ENCODE data around the gene KCNA10.

DNA sequence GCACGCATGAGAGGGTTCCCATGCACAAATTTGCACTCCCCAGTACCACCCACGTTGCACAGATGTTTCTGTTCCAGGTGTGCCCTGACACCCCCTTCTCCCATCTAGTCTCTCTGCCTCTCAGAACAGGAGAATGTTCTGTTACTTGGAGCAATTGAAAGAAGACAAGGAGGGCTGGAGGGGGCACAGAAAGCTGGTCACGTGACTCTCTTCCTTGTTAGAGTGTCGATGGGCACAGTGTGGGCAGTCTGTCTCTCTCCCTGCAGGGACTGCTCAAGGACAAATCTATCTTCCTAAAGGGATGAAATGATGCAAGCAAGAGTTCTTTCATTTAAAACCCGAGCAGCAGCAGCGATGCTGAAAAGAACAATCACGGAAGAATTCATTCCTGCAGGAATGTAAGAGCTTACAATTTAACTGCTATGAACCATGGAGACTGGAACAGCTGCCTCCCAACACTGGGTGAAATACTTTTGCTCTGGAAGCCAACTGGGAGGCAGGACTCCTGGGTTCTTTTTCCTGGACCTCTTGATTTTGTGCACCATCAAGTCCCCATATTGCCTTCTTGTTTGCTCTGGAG is 7.3 kb upstream of the KCNA10 start:
- TF ChIP-seq ZBTB20 (tag by site-specific recombination; IDR thresholded peaks at IDR 0.05) (no peak), GLI2 (tag by site-specific recombination; IDR thresholded peaks at IDR 0.05; ENCODE audit: borderline replicate concordance, low read depth) (no peak), ZNF324 (tag by site-specific recombination; IDR thresholded peaks at IDR 0.05) (no peak), ZSCAN30 (tag by site-specific recombination; IDR thresholded peaks at IDR 0.05) (no peak), ZFHX2 (tag by site-specific recombination; conservative IDR thresholded peaks at IDR 0.05) (no peak), ZNF670 (tag by site-specific recombination; IDR thresholded peaks at IDR 0.05; ENCODE audit: low read depth) (no peak), KLF7 (tag by site-specific recombination; IDR thresholded peaks at IDR 0.05; ENCODE audit: borderline replicate concordance) (no peak), TCF7L2 (IDR thresholded peaks at IDR 0.05; ENCODE audit: borderline replicate concordance, low read depth, low read length) (no peak), ZNF211 (tag by site-specific recombination; IDR thresholded peaks at IDR 0.05; ENCODE audit: low read depth) (no peak), HOXA7 (CRISPR knock-in tag; IDR thresholded peaks at IDR 0.05; ENCODE audit: borderline replicate concordance) (no peak)
- TF ChIP-seq, protein P1, sequence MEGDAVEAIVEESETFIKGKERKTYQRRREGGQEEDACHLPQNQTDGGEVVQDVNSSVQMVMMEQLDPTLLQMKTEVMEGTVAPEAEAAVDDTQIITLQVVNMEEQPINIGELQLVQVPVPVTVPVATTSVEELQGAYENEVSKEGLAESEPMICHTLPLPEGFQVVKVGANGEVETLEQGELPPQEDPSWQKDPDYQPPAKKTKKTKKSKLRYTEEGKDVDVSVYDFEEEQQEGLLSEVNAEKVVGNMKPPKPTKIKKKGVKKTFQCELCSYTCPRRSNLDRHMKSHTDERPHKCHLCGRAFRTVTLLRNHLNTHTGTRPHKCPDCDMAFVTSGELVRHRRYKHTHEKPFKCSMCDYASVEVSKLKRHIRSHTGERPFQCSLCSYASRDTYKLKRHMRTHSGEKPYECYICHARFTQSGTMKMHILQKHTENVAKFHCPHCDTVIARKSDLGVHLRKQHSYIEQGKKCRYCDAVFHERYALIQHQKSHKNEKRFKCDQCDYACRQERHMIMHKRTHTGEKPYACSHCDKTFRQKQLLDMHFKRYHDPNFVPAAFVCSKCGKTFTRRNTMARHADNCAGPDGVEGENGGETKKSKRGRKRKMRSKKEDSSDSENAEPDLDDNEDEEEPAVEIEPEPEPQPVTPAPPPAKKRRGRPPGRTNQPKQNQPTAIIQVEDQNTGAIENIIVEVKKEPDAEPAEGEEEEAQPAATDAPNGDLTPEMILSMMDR (tag by site-specific recombination; IDR thresholded peaks at IDR 0.05): no peak
- TF ChIP-seq, protein P2, sequence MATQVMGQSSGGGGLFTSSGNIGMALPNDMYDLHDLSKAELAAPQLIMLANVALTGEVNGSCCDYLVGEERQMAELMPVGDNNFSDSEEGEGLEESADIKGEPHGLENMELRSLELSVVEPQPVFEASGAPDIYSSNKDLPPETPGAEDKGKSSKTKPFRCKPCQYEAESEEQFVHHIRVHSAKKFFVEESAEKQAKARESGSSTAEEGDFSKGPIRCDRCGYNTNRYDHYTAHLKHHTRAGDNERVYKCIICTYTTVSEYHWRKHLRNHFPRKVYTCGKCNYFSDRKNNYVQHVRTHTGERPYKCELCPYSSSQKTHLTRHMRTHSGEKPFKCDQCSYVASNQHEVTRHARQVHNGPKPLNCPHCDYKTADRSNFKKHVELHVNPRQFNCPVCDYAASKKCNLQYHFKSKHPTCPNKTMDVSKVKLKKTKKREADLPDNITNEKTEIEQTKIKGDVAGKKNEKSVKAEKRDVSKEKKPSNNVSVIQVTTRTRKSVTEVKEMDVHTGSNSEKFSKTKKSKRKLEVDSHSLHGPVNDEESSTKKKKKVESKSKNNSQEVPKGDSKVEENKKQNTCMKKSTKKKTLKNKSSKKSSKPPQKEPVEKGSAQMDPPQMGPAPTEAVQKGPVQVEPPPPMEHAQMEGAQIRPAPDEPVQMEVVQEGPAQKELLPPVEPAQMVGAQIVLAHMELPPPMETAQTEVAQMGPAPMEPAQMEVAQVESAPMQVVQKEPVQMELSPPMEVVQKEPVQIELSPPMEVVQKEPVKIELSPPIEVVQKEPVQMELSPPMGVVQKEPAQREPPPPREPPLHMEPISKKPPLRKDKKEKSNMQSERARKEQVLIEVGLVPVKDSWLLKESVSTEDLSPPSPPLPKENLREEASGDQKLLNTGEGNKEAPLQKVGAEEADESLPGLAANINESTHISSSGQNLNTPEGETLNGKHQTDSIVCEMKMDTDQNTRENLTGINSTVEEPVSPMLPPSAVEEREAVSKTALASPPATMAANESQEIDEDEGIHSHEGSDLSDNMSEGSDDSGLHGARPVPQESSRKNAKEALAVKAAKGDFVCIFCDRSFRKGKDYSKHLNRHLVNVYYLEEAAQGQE (tag by site-specific recombination; IDR thresholded peaks at IDR 0.05): no peak
- TF ChIP-seq, protein P3, sequence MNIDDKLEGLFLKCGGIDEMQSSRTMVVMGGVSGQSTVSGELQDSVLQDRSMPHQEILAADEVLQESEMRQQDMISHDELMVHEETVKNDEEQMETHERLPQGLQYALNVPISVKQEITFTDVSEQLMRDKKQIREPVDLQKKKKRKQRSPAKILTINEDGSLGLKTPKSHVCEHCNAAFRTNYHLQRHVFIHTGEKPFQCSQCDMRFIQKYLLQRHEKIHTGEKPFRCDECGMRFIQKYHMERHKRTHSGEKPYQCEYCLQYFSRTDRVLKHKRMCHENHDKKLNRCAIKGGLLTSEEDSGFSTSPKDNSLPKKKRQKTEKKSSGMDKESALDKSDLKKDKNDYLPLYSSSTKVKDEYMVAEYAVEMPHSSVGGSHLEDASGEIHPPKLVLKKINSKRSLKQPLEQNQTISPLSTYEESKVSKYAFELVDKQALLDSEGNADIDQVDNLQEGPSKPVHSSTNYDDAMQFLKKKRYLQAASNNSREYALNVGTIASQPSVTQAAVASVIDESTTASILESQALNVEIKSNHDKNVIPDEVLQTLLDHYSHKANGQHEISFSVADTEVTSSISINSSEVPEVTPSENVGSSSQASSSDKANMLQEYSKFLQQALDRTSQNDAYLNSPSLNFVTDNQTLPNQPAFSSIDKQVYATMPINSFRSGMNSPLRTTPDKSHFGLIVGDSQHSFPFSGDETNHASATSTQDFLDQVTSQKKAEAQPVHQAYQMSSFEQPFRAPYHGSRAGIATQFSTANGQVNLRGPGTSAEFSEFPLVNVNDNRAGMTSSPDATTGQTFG (tag by site-specific recombination; IDR thresholded peaks at IDR 0.05; ENCODE audit: borderline replicate concordance): no peak
- TF ChIP-seq, protein P4, sequence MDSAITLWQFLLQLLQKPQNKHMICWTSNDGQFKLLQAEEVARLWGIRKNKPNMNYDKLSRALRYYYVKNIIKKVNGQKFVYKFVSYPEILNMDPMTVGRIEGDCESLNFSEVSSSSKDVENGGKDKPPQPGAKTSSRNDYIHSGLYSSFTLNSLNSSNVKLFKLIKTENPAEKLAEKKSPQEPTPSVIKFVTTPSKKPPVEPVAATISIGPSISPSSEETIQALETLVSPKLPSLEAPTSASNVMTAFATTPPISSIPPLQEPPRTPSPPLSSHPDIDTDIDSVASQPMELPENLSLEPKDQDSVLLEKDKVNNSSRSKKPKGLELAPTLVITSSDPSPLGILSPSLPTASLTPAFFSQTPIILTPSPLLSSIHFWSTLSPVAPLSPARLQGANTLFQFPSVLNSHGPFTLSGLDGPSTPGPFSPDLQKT (IDR thresholded peaks at IDR 0.05; ENCODE audit: borderline replicate concordance, low read depth, low read length): no peak
